Islet of Langerhans (tissue), 1 donor: ENCODE measurements around the gene ZNF813.
"Not testable (repeated sequence)": the region's sequence is repeated elsewhere in the genome, so short reads cannot be mapped to it uniquely, and the experiment has no call there.

Experiments used
- FAIRE-seq: peaks from one replicate; lab custom pipeline; 2011; peaks lifted over from hg19 to GRCh38; lab: Jason Lieb, UNC

The ZNF813 gene

DNA sequence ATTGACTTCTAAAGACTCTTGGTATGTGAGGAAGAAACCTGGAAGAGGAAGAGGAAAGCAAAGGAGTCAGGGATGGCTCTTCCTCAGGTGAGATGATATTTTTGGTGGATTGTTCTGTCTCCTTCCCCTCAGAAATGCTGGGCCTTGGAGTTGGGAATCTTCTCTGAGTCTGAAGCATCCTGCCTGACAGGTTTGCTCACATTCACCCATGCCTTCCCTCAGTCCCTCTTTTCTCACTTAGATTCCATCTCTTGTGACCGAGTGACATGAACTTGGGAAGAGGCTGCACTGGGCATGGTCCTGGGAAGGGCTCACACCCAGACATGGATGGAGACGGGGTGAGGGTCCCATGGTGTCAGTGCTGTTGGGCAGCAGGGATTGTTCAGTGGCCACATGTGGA is 16.2 kb downstream of the ZNF813 start:
- FAIRE-seq = not testable (repeated sequence)

DNA sequence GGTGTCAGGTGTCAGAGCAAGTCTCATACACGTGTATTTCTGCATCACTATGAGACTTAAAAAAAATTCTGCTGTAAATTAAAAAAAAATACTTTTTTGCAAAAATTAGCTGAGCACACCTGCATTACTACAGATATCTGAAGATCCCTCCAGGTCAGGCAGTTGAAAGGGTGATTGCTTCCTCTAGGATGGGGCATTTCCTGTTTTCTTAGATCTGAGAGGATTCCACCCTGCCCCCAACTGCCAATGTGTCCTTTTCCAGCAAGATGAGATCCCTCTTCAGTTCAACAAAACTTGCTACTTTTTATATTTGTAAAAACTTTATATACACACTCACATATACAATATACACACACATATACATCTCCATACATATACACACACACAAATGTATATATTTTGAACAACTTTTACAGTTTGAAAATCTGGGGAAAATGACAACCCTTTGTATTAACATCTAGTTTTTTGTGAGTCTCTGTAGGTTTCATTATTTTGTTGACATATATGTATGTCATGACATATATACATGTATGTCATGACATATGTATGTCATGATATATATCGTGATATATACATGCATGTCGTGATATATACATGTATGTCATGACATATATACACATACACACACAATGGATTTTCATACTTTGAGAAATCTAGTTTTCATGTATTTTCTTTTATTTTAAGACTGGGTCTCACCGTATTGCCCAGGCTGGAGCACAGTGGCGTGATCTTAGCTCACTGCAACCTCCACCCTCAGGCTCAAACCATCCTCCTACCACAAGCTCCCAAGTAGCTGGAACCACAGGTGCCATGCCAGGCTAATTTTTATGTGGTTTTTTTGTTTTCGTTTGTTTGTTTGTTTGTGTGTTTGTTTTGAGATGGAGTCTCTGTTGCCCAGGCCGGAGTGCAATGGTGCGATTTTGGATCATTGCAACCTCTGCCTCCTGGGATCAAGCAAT is 17.8 kb downstream of the ZNF813 start:
- FAIRE-seq = no peak

GRCh38 chr19:53492153-53492552 is 24.6 kb downstream of the ZNF813 start:
- FAIRE-seq = no peak

DNA sequence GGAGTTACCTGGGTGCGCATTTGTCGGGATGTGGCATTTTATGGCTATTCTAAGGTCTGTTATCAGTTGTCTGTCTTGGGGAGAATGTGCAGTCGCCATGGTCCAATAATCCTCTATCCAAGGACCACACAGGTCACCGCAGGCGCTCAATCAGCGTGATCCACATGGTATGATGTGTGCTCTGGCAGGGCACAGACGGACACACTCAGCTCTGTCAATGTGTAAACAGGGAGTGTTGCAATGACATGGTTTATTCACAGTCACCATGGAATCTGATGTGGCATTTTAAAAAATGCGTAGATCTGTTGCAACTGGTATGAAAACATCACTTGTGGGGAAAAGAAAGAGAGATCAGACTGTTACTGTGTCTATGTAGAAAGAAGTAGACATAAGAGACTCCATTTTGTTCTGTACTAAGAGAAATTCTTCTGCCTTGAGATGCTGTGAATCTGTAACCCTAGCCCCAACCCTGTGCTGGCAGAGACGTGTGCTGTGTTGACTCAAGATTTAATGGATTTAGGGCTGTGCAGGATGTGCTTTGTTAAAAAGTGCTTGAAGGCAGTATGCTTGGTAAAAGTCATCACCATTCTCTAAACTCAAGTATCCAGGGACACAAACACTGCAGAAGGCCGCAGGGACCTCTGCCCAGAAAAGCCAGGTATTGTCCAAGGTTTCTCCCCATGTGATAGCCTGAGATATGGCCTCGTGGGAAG is 29.9 kb downstream of the ZNF813 start:
- FAIRE-seq = not testable (repeated sequence)

DNA sequence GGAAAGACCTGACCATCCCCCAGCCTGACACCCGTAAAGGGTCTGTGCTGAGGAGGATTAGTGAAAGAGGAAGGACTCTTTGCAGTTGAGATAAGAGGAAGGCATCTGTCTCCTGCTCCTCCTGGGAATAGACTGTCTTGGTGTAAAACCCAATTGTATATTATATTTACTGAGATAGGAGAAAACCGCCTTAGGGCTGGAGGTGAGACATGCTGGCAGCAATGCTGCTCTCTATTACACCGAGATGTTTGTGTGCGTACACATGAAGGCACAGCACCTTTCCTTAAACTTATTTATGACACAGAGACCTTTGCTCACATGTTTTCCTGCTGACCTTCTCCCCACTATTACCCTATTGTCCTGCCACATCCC is 30.5 kb downstream of the ZNF813 start:
- FAIRE-seq = not testable (repeated sequence)

- FAIRE-seq = not testable (repeated sequence)
Measured at GRCh38 chr19:53503151-53503550, 35.6 kb downstream of the ZNF813 start.

DNA sequence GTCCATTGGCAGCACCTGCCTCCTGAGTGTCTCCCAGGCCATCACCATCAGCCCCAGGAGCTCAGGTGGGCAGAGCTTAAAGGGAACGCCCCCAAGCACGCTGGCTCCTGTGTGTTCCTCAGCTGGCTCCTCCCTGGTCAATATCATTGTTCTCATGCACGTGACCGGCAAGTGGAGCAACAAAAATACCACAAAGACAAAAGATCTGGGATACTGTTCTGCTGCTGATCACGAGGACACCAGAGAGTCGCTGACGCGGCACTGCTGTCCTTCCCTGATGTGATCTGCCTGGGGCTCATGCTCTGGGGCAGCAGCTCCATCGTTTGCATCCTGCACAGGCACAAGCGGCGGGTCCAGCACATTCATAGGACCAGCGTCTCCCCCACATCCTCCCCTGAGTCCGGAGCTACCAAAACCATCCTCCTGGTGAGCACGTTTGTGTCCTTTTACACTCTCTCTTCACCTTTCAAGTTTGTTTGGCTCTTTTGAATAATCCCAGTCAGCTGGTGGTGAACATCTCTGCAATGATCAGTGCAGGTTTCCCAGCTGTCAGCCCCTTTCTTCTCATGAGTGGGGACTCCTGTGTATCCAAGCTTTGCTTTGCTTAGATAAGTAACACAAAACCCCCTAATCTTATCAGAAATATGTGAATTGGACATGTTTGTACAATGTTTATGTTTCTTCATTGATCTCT is 36.3 kb downstream of the ZNF813 start:
- FAIRE-seq = peak; percentile 27

DNA sequence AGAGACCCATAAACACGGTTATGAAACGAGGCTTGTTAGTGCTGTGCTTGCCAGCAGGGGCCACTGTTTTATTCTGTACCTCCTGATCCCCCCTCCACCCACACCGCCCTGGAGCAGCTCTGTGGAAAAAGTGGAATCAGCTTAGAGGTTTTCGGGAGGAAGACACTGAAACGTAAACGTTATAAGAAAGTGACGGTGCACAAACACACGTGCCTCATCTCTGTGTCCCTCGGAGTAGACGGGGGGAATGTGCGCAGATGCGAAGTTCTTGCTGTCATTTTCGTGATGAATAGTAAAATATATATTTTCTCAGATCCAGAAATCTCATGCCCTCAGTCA is 36.8 kb downstream of the ZNF813 start:
- peak; percentile 53 for FAIRE-seq

DNA sequence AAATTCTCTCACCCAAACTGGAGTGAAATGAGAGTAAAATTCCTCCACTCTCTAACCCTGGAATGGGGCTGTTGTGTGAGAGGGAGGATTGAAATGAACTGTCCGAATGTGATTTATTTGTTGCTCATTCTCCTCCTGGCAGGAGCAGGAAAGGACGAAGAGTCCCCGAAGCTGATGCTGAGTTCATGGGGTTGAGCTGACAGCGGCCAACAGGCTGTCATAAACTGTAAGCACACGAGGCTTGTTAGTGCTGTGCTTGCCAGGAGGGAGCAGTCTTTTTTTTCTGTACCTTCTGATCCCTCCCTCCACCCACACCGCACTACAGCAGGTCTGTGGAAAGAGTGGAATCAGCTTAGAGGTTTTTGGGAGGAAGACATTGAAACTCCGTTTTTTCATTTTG is 37.4 kb downstream of the ZNF813 start:
- no peak for FAIRE-seq

DNA sequence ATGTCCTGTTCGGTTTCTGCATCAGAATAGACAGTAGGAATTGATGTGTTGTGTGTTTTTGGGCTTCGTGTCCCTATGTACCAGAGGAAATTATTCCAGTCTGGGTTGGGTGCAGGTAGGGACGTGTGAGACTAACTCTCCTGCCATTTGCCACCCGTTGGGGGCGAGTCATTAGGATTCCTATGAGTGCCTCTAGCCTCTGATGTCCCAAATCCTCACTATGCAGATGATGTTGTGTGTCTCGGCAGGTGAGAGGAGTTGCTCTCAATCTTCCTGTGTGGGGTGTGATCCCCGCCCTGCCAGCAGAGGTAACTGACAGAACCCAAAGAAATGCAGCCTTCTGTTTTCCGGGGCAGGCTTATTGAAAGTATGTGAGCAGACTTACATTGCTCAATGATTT is 39.2 kb downstream of the ZNF813 start:
- FAIRE-seq = no peak

DNA sequence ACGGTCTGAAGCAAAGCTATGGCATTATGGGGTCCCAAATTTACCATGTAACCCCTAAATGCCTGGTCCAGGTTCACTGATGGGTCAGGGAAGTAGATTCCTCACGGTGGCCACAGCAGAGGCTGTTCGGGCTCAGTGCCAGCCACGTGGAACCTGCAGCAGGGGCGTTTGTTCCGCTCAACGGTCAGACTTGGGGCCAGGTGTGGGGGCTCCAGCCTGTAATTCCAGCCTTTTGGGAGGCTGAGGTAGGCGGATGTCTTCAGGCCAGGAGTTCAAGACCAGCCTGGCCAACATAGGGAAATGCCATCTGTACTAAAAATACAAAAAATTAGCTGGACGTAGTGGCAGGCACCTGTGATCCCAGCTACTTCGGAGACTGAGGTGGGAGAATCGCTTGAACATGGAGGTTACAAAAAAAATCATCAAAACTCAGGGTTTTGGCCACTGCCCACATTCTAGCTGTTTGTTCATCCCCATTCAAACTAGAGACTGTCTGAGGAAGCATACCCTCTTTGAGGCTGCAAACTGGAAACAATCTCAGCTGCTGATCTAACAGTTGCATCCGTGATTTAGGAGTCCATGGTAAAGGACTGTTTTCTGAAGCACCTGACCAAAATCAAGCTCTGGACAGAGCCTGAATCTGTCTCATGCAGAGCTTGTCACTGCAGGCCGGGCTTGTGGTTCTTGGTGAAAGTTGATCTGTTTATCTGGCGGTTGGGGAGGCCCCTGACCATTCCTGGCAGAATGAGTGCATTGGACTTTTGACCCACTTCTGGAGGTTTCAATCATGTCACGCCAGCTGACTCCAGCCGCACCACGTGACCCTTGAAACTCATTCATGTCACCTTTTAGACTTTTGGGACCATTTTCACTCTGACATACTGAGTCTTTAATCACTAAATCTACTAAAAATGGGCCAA is 40.2 kb downstream of the ZNF813 start:
- no peak for FAIRE-seq

GRCh38 chr19:53509443-53509842 is 41.9 kb downstream of the ZNF813 start:
- FAIRE-seq = no peak

- no peak for FAIRE-seq
Measured at GRCh38 chr19:53509845-53510244, 42.3 kb downstream of the ZNF813 start.

DNA sequence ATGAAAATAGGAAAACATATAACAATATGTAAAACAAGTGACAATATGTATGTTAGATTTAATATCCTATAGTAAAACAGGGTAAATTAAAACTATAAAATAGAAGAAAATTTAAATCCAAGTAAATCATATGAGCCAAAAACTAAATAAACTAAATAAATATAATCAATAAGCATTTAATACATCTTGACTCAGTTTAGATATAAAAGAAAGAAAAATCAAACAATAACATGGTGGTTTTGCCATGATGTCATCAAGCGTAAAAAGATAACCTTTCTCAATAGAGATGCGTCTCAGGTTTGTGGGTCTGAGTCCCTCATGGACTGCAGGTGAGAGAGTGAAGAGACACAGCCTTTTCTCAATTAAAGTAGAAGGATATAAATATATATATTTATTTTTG is 43.8 kb downstream of the ZNF813 start:
- peak; percentile 47 for FAIRE-seq

- no peak for FAIRE-seq
Measured at GRCh38 chr19:53511933-53512374, 44.4 kb downstream of the ZNF813 start.

- FAIRE-seq = not testable (repeated sequence)
Measured at GRCh38 chr19:53515047-53515446, 47.5 kb downstream of the ZNF813 start.

DNA sequence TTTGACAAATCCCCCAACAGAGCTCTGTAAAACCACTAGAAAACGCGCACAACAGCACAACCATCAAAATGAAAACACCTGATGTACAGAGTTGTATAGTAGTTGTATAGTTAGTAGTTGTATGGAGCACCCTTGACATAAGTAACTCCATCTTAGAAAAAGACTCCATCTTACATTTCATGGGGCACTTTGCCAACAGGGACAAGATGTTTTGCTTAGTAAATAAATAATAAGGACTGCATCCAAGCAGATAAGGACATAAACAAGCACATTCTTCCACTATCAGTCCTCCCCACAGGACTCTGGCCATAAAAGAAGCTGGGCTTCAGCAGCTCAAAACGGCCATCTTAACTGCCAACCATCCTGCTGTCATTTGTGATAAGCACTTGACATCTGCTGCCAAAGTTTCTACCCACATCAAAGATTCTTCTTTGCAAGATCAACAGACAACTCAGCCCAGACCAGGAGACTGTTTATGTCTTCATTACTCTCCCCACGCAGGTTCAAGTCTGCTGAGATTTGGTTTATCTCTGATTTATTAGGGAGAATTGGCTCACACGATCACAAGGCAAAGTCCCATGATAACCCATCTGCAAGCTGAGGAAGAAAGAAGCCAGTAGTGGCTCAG is 49.7 kb downstream of the ZNF813 start:
- no peak for FAIRE-seq

- FAIRE-seq = no peak
Measured at GRCh38 chr19:53518121-53518520, 50.6 kb downstream of the ZNF813 start.

GRCh38 chr19:53518716-53519115 is 51.2 kb downstream of the ZNF813 start:
- no peak for FAIRE-seq

- no peak for FAIRE-seq
Measured at GRCh38 chr19:53519446-53519845, 51.9 kb downstream of the ZNF813 start.

GRCh38 chr19:53520163-53520546 is 52.6 kb downstream of the ZNF813 start:
- no peak for FAIRE-seq
